ENCODE measurements around the gene ABR.

The ABR gene

GRCh38 chr17:1041746-1042145, 138.0 kb downstream of the ABR start:
- no peak for TF ChIP-seq POLR2A (IDR thresholded peaks at IDR 0.05; ENCODE audit: low read depth, low read length)
- DNase-seq (ENCODE audit: insufficient read length, low spot score) (no peak), FAIRE-seq (no peak)

GRCh38 chr17:1040216-1040600, 139.6 kb downstream of the ABR start:
- no peak for TF ChIP-seq POLR2A (IDR thresholded peaks at IDR 0.05; ENCODE audit: low read depth, low read length)

GRCh38 chr17:1039511-1040215, 140.1 kb downstream of the ABR start:
- TF ChIP-seq POLR2A (IDR thresholded peaks at IDR 0.05; ENCODE audit: low read depth, low read length) = no peak
- FAIRE-seq (no peak), DNase-seq (ENCODE audit: insufficient read length, low spot score) (no peak)

More at GRCh38 chr17:1040216-1040600, 139.6 kb downstream of the ABR start:
- FAIRE-seq = no peak
- no peak for DNase-seq (ENCODE audit: insufficient read length, low spot score)

GRCh38 chr17:1039123-1039507, 140.7 kb downstream of the ABR start:
- FAIRE-seq (no peak), DNase-seq (ENCODE audit: insufficient read length, low spot score) (no peak)
- TF ChIP-seq POLR2A (IDR thresholded peaks at IDR 0.05; ENCODE audit: low read depth, low read length) = no peak

- FAIRE-seq (no peak), DNase-seq (ENCODE audit: insufficient read length, low spot score) (no peak)
- no peak for TF ChIP-seq POLR2A (IDR thresholded peaks at IDR 0.05; ENCODE audit: low read depth, low read length)
Observed at GRCh38 chr17:1038459-1039122, 141.2 kb downstream of the ABR start.

- FAIRE-seq = no peak
- no peak for DNase-seq (ENCODE audit: insufficient read length, low spot score)
- no peak for TF ChIP-seq POLR2A (IDR thresholded peaks at IDR 0.05; ENCODE audit: low read depth, low read length)
Observed at GRCh38 chr17:1037238-1037879, 142.4 kb downstream of the ABR start.

GRCh38 chr17:1036845-1037237, 142.9 kb downstream of the ABR start:
- no peak for DNase-seq (ENCODE audit: insufficient read length, low spot score)
- FAIRE-seq = no peak
- TF ChIP-seq POLR2A (IDR thresholded peaks at IDR 0.05; ENCODE audit: low read depth, low read length) = no peak

GRCh38 chr17:1036171-1036844, 143.5 kb downstream of the ABR start:
- DNase-seq (ENCODE audit: insufficient read length, low spot score) (no peak), FAIRE-seq (no peak)
- TF ChIP-seq POLR2A (IDR thresholded peaks at IDR 0.05; ENCODE audit: low read depth, low read length) = no peak

GRCh38 chr17:1035546-1036170, 144.1 kb downstream of the ABR start:
- DNase-seq (ENCODE audit: insufficient read length, low spot score) (no peak), FAIRE-seq (no peak)

GRCh38 chr17:1034652-1035210, 145.1 kb downstream of the ABR start:
- DNase-seq (ENCODE audit: insufficient read length, low spot score) (no peak), FAIRE-seq (no peak)
- TF ChIP-seq POLR2A (IDR thresholded peaks at IDR 0.05; ENCODE audit: low read depth, low read length) = no peak

More at GRCh38 chr17:1035546-1036170, 144.1 kb downstream of the ABR start:
- no peak for TF ChIP-seq POLR2A (IDR thresholded peaks at IDR 0.05; ENCODE audit: low read depth, low read length)

- DNase-seq (ENCODE audit: insufficient read length, low spot score) = no peak
- no peak for FAIRE-seq
- TF ChIP-seq POLR2A (IDR thresholded peaks at IDR 0.05; ENCODE audit: low read depth, low read length) = no peak
Observed at GRCh38 chr17:1033503-1033902, 146.3 kb downstream of the ABR start.

GRCh38 chr17:1032391-1032790, 147.4 kb downstream of the ABR start:
- TF ChIP-seq POLR2A (IDR thresholded peaks at IDR 0.05; ENCODE audit: low read depth, low read length) = no peak
- DNase-seq (ENCODE audit: insufficient read length, low spot score) = no peak
- FAIRE-seq = no peak

GRCh38 chr17:1031711-1032110, 148.1 kb downstream of the ABR start:
- no peak for TF ChIP-seq POLR2A (IDR thresholded peaks at IDR 0.05; ENCODE audit: low read depth, low read length)
- FAIRE-seq (no peak), DNase-seq (ENCODE audit: insufficient read length, low spot score) (no peak)

Data from H54 (cell line).